ENCODE measurements around the gene MT3.
A peak's percentile ranks its signal among the peaks of the same experiment; 100 is the strongest.

GRCh38 chr16:56634715-56635440 lies 45.5 kb downstream of the MT3 start:
- TF ChIP-seq CTCF (IDR thresholded peaks at IDR 0.05) (no peak), EP300 (IDR thresholded peaks at IDR 0.05) (no peak), POLR2A (IDR thresholded peaks at IDR 0.05) (peak in 1 of 2 donors; percentile 9)

Data from gastroesophageal sphincter (tissue), 3 donors.